Renal pelvis (tissue), 12 donors: ENCODE results near the gene ANKS4B. TPM values are rescaled to one million over a fixed set of nuclear protein-coding genes. Genes with fewer than 3 reads are reported as not detected.
"Not testable (repeated sequence)": the region's sequence is repeated elsewhere in the genome, so short reads cannot be mapped to it uniquely, and the experiment has no call there.

ENCODE experiments used
- DNase-seq: peaks from one replicate; pipeline ENCODE4 v3.0.0-alpha.2; 2013
- long read RNA-seq, 16 experiments: transcript quantifications; one replicate each; lab custom pipeline, GENCODE V29; 2026
- polyA plus RNA-seq, 3 donors: library from polyadenylated mRNA; unstranded; fragments of 120-200 nt; gene quantifications; one replicate each; pipeline ENCODE4 v1.2.1, GENCODE V29; 2013; ENCODE audit not compliant: insufficient read length in 3 of 3

Gene ANKS4B, protein sequence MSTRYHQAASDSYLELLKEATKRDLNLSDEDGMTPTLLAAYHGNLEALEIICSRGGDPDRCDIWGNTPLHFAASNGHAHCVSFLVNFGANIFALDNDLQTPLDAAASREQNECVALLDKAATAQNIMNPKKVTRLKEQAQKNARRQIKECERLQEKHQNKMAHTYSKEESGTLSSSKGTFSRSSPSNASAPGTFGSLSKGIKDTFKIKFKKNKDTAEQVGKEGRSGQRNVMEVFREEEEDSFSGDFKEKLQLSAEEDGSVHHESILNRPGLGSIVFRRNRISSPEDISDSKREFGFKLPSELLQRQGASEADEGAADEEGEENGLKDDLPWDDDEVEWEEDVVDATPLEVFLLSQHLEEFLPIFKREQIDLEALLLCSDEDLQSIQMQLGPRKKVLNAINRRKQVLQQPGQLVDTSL
- 1 to 10 TPM; 5.1 to 6.7 (median 6.0) TPM for polyA plus RNA-seq
- long read RNA-seq, donor 1, full-length matches to known transcripts = 2 of 2 reads
- long read RNA-seq, donor 1, partial matches to known transcripts = 0 of 2 reads
- long read RNA-seq, donor 1, other reads (novel, unspliced or antisense) = 0 of 2 reads
- long read RNA-seq, donor 2, full-length matches to known transcripts = 2 of 2 reads
- long read RNA-seq, donor 2, partial matches to known transcripts = 0 of 2 reads
- long read RNA-seq, donor 2, other reads (novel, unspliced or antisense) = 0 of 2 reads
- long read RNA-seq, donor 3, full-length matches to known transcripts = 2 of 9 reads
- long read RNA-seq, donor 3, partial matches to known transcripts = 7 of 9 reads
- long read RNA-seq, donor 3, other reads (novel, unspliced or antisense) = 0 of 9 reads
- long read RNA-seq, donor 4, full-length matches to known transcripts = 1 of 1 reads
- long read RNA-seq, donor 4, partial matches to known transcripts = 0 of 1 reads
- long read RNA-seq, donor 4, other reads (novel, unspliced or antisense) = 0 of 1 reads
- long read RNA-seq, donor 5, full-length matches to known transcripts = 2 of 2 reads
- long read RNA-seq, donor 5, partial matches to known transcripts = 0 of 2 reads
- long read RNA-seq, donor 5, other reads (novel, unspliced or antisense) = 0 of 2 reads
- long read RNA-seq, donor 6, full-length matches to known transcripts = 2 of 2 reads
- long read RNA-seq, donor 6, partial matches to known transcripts = 0 of 2 reads
- long read RNA-seq, donor 6, other reads (novel, unspliced or antisense) = 0 of 2 reads
- long read RNA-seq, donor 7, full-length matches to known transcripts = 5 of 5 reads
- long read RNA-seq, donor 7, partial matches to known transcripts = 0 of 5 reads
- long read RNA-seq, donor 7, other reads (novel, unspliced or antisense) = 0 of 5 reads
- long read RNA-seq, donor 8 = 0 reads
- long read RNA-seq, donor 9, full-length matches to known transcripts = 6 of 47 reads
- long read RNA-seq, donor 9, partial matches to known transcripts = 41 of 47 reads
- long read RNA-seq, donor 9, other reads (novel, unspliced or antisense) = 0 of 47 reads
- long read RNA-seq, donor 10, full-length matches to known transcripts = 2 of 2 reads
- long read RNA-seq, donor 10, partial matches to known transcripts = 0 of 2 reads
- long read RNA-seq, donor 10, other reads (novel, unspliced or antisense) = 0 of 2 reads
- long read RNA-seq, donor 11, full-length matches to known transcripts = 2 of 2 reads
- long read RNA-seq, donor 11, partial matches to known transcripts = 0 of 2 reads
- long read RNA-seq, donor 11, other reads (novel, unspliced or antisense) = 0 of 2 reads
- long read RNA-seq, donor 12, full-length matches to known transcripts = 4 of 4 reads
- long read RNA-seq, donor 12, partial matches to known transcripts = 0 of 4 reads
- long read RNA-seq, donor 12, other reads (novel, unspliced or antisense) = 0 of 4 reads
- long read RNA-seq, donor 13, full-length matches to known transcripts = 2 of 2 reads
- long read RNA-seq, donor 13, partial matches to known transcripts = 0 of 2 reads
- long read RNA-seq, donor 13, other reads (novel, unspliced or antisense) = 0 of 2 reads
- long read RNA-seq, donor 14 = 0 reads
- long read RNA-seq, donor 15 = 0 reads
- long read RNA-seq, donor 16, full-length matches to known transcripts = 2 of 2 reads
- long read RNA-seq, donor 16, partial matches to known transcripts = 0 of 2 reads
- long read RNA-seq, donor 16, other reads (novel, unspliced or antisense) = 0 of 2 reads

DNA sequence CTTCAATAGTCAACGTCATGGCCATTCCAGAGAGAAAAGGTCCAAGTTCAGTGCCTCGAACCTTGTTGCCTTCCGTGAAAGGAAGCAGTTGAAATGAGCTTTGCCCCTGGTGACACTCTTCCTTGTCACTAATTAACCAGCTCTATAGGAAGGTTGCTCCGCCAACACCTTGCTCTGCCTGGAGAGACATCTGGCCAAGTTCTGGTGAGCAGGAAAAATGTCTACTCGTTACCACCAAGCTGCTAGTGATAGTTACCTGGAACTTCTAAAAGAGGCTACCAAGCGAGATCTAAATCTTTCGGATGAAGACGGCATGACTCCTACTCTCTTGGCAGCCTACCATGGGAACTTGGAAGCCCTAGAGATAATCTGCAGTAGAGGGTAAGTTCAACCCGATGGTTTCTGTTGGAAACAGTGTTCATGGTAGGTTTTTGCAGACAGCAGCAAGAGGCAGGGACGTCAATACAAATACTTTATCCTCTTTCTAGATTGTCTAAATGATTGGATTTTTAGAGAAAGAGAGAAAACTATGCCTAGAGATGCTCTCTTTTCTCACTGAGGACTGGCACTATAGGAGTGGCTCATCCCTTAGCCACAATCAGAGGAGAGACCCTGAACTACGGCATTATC, at the start of gene ANKS4B:
Gene ANKS4B (plus strand): TSS at position 179 of the 630 bp plus-strand sequence. CDS start 39 bp downstream, at position 218.
- no peak for DNase-seq

- DNase-seq = no peak
These were observed 49.5 kb upstream of the ANKS4B start for GRCh38 chr16:21183995-21184394.

DNA sequence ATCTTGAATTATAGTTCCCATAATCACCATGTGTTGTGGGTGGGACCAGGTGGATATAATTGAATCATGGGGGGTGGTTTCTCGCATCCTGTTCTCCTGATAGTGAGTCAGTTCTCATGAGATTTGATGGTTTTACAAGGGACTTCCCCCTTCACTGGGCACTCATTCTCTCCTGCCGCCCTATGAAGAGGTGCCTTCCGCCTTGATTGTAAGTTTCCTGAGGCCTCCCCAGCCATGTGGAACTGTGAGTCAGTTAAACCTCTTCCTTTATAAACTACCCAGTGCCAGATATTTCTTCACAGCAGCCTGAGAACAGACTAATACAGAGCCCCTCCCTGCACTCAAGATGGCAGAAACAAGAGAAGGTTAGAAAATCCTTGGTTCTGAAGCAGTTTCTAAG, 48.7 kb upstream of the ANKS4B start:
- no peak for DNase-seq

DNA sequence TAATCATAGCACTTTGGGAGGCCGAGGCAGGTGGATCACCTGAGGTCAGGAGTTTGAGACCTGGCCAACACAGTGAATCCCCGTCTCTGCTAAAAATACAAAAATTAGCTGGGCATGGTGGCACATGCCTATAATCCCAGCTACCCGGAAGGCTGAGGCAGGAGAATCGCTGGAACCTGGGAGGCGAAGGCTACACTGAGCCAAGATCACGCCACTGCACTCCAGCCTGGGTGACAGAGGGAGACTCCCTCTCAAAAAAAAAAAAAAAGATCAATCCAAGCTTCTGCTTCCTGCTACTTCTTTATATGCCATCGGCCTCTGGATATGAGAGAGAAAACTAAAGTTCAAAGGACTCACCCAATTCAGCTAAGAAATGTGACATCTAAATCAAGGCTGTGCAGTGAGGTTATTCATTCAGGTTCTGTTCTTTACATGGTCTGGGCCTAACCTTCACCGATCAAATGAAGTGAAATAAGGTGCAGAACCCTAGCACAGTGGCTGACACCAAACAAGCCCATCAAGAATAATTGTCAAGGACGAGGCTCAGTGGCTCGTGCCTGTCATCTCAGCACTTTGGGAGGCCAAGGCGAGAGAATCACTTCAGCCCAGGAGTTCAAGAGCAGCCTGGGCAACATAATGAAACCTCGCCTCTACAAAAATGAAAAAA, 47.7 kb upstream of the ANKS4B start:
- no peak for DNase-seq

DNA sequence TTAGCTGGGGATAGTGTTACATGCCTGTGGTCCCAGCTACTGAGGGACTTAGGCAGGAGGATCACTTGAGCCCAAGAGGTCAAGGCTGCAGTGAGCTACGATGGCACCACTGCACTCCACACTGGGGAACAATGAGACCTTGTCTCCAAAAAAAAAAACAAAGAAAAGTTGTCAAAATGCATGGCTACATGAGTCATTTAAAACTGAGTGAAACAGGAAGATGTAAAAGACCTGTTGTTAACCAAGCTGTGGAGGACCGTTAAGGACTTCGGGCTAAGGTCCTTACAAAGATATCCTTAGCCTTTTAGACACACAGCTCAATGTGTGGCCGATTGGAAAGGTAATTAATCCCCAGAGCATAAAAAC, 47.2 kb upstream of the ANKS4B start:
- DNase-seq = no peak

GRCh38 chr16:21189311-21189710, 44.2 kb upstream of the ANKS4B start:
- DNase-seq = no peak

DNA sequence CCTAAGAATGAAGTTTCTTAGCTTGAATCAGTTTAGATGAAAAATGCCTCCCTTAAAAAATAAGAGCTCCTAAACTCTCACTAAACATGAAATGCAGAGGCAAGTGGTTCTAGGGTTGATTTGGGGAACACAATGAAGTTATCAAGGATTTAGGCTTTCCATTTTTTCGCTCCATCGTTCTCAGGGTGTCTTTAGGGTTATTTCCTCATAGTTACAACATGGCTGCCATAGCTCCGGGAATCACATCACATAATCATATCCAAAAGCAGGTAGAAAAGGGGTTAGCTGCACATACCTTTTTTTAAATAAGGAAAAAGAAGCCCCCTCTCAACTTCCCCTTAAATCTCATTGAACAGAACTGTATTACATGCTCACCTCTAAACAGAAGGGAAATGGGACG, 43.5 kb upstream of the ANKS4B start:
- DNase-seq = no peak

GRCh38 chr16:21190599-21190998, 42.9 kb upstream of the ANKS4B start:
- DNase-seq = no peak

- no peak for DNase-seq
These were observed 40.5 kb upstream of the ANKS4B start for GRCh38 chr16:21192991-21193390.

GRCh38 chr16:21194771-21195301, 38.7 kb upstream of the ANKS4B start:
- no peak for DNase-seq

DNA sequence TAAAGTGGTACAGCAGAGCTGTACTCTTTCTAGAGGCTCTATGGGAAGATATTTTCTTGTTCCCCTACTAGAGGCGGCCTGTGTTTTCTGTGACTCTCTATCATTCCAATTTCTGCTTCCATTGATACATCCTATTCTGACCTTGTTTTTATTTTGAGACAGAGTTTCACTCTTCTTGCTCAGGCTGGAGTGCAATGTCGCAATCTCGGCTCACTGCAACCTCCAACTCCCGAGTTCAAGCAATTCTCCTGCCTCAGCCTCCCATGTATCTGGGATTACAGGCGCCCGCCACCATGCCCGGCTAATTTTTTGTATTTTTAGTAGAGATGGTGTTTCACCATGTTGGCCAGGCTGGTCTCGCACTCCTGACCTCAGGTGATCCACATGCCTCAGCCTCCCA, 38.2 kb upstream of the ANKS4B start:
- not testable (repeated sequence) for DNase-seq

DNA sequence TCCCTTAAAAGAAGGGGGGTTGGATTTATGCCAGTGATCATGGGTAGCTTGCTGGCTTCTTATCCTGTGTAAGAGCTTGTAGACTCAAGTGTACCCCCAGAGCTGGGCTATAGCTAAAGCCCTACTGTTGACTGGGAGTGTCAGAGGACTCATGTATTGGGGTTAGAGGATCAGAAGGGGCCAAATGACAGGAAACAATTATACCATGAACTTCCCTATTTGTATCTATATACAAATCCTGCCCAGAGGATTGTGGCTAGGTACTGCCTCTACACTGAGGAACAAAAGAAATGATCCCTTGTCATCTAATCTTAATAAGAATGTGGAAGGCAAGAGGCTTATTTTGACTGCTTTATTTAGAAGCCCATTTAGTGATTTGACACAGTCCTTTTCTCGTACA, 36.4 kb upstream of the ANKS4B start:
- no peak for DNase-seq

- no peak for DNase-seq
These were observed 35.9 kb upstream of the ANKS4B start for GRCh38 chr16:21197621-21198020.

DNA sequence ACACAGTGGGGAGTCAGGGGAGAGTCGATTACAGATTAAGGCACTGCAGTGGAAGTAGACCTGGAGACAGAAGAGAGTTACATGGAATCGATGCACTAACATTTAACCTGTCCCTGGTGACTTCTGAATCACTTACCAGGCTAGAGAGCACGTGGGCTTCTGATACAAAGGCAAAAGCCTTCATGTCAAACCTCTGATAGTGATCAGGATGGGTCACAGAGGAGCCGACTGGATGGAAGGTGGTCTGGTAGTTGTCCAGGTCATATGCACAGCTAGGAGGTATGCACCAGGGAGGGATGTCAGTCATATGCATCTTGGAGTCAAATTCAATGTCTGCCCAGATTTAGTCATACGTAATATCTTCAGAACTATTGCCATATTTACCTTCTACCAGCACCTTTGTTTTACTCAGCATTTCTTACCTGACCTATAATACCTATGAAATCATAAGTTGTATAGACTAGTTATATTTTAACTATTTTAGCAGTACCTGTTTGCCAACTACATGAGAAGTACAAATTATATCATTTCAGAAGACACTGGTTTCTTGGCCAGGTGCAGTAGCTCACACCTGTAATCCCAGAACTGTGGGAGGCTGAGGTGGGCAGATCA, 33.8 kb upstream of the ANKS4B start:
- DNase-seq = no peak

- peak; percentile 35 for DNase-seq
These were observed 30.2 kb upstream of the ANKS4B start for GRCh38 chr16:21203155-21203797.

DNA sequence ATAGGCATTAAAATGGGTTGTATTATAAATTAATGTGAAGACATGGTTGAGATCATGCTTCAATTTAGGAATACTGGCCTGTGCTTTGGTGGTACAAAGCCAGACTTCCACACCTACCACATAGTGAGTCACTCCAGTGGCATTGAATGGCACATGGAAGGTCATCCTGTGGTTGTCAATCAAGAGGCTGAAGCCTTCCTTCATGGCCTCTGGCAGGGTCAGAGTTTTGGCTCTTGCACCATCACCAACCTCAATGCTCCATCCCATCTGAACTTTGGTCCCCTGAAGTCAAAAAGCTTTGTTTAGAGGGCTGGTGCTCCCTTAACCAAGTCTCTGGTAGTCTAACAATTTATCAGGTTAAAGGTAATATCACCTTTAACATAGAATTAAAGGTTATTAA, 28.2 kb upstream of the ANKS4B start:
- no peak for DNase-seq

GRCh38 chr16:21206550-21206949, 26.9 kb upstream of the ANKS4B start:
- no peak for DNase-seq
